Activated CD8-positive, alpha-beta memory T cell treated with anti-CD3 and anti-CD28 coated beads, Interleukin-2, amount 10 ng/mL, durations not matched to agents 7 days and 5 days (primary cell): ENCODE results near the gene CHSY3. TPM values are rescaled to one million over a fixed set of nuclear protein-coding genes. Genes with fewer than 3 reads are reported as not detected.

Experiments used
- ATAC-seq: fragments of 150-1000 bp; cut with Tn5 transposase; one replicate; pipeline ENCODE4 v1.10.0; 2021; ENCODE audit warnings: moderate library complexity
- CTCF ChIA-PET: fragments of 350-600 bp; sonication (Branson Sonifier 250); formaldehyde crosslinking; loops from one replicate; lab custom pipeline; 2021; ENCODE audit warnings: antibody characterized with exemption; lab: Charles Lee
- DNase-seq: peaks from one replicate; pipeline ENCODE4 v3.0.0-alpha.2; 2020
- H3K27ac Mint-ChIP-seq: one replicate; pipeline ENCODE4 v1.8.0; 2021; ENCODE audit warnings: mild to moderate bottlenecking, mixed read lengths
- H3K27me3 Mint-ChIP-seq: one replicate; pipeline ENCODE4 v1.8.0; 2021; ENCODE audit warnings: mixed read lengths
- H3K36me3 Mint-ChIP-seq: one replicate; pipeline ENCODE4 v1.8.0; 2021; ENCODE audit warnings: mild to moderate bottlenecking, mixed read lengths
- H3K4me1 Mint-ChIP-seq: one replicate; pipeline ENCODE4 v1.8.0; 2021; ENCODE audit warnings: mixed read lengths
- H3K4me3 Mint-ChIP-seq: one replicate; pipeline ENCODE4 v1.8.0; 2021; ENCODE audit warnings: mild to moderate bottlenecking, moderate library complexity, mixed read lengths
- H3K9me3 Mint-ChIP-seq: one replicate; pipeline ENCODE4 v1.8.0; 2022; ENCODE audit warnings: low read depth, mixed read lengths
- total RNA-seq, 2 experiments: library from RNA; stranded (reverse); gene quantifications; one replicate each; pipeline ENCODE4 v1.2.3, GENCODE V29; 2021

CHSY3 gene
- total RNA-seq, 2 experiments from 2014 or later, result not detected

GRCh38 chr5:129912601-129913255 is 8.5 kb downstream of the CHSY3 start:
- Mint-ChIP-seq H3K27ac (no peak overlapping the region), H3K4me1 (peaks cover 4% of the 10 kb centered on the region), H3K27me3 (peaks cover 6% of the 10 kb centered on the region), H3K9me3 (no peaks in the 10 kb centered on the region), H3K4me3 (no peak overlapping the region), H3K36me3 (no peaks in the 10 kb centered on the region)
- DNase-seq, result no peak
- no peak for ATAC-seq
- CTCF ChIA-PET, result no interaction called here

- no peak for ATAC-seq
- DNase-seq, result no peak
- CTCF ChIA-PET, result no interaction called here
- no peaks in the 10 kb centered on the region for H3K36me3 Mint-ChIP-seq
- H3K4me1 Mint-ChIP-seq, result peaks cover 4% of the 10 kb centered on the region
- no peaks in the 10 kb centered on the region for H3K27me3 Mint-ChIP-seq
- no peak overlapping the region for H3K27ac Mint-ChIP-seq
- H3K9me3 Mint-ChIP-seq, result no peaks in the 10 kb centered on the region
- no peak overlapping the region for H3K4me3 Mint-ChIP-seq
Observed at GRCh38 chr5:129915415-129915814, 11.2 kb downstream of the CHSY3 start.

GRCh38 chr5:129917224-129917623 is 13.0 kb downstream of the CHSY3 start:
- Mint-ChIP-seq H3K4me1 (peaks cover 4% of the 10 kb centered on the region), H3K36me3 (no peaks in the 10 kb centered on the region), H3K9me3 (no peaks in the 10 kb centered on the region), H3K27ac (no peak overlapping the region), H3K4me3 (no peak overlapping the region), H3K27me3 (no peaks in the 10 kb centered on the region)
- CTCF ChIA-PET, result no interaction called here
- ATAC-seq, result no peak
- no peak for DNase-seq

GRCh38 chr5:129921204-129921603 is 16.9 kb downstream of the CHSY3 start:
- no peaks in the 10 kb centered on the region for H3K27me3 Mint-ChIP-seq
- no peak for ATAC-seq
- H3K27ac Mint-ChIP-seq, result no peak overlapping the region
- no peaks in the 10 kb centered on the region for H3K36me3 Mint-ChIP-seq
- DNase-seq, result no peak
- CTCF ChIA-PET, result no interaction called here
- H3K9me3 Mint-ChIP-seq, result no peaks in the 10 kb centered on the region
- H3K4me1 Mint-ChIP-seq, result no peaks in the 10 kb centered on the region
- no peak overlapping the region for H3K4me3 Mint-ChIP-seq

GRCh38 chr5:129930221-129930620 is 26.0 kb downstream of the CHSY3 start:
- H3K27ac Mint-ChIP-seq, result no peak overlapping the region
- no peaks in the 10 kb centered on the region for H3K9me3 Mint-ChIP-seq
- no peaks in the 10 kb centered on the region for H3K27me3 Mint-ChIP-seq
- H3K4me3 Mint-ChIP-seq, result no peak overlapping the region
- H3K36me3 Mint-ChIP-seq, result no peaks in the 10 kb centered on the region
- no peaks in the 10 kb centered on the region for H3K4me1 Mint-ChIP-seq
- ATAC-seq, result no peak
- DNase-seq, result no peak
- CTCF ChIA-PET, result no interaction called here

- ATAC-seq (no peak), DNase-seq (no peak)
- Mint-ChIP-seq H3K4me3 (no peak overlapping the region), H3K4me1 (no peaks in the 10 kb centered on the region), H3K27ac (no peak overlapping the region), H3K9me3 (no peaks in the 10 kb centered on the region), H3K27me3 (no peaks in the 10 kb centered on the region), H3K36me3 (no peaks in the 10 kb centered on the region)
- CTCF ChIA-PET, result no interaction called here
Observed at GRCh38 chr5:129935626-129936025, 31.4 kb downstream of the CHSY3 start.

GRCh38 chr5:129938077-129938476 is 33.8 kb downstream of the CHSY3 start:
- CTCF ChIA-PET, result no interaction called here
- no peak overlapping the region for H3K27ac Mint-ChIP-seq
- H3K9me3 Mint-ChIP-seq, result no peaks in the 10 kb centered on the region
- no peaks in the 10 kb centered on the region for H3K27me3 Mint-ChIP-seq
- no peak overlapping the region for H3K4me3 Mint-ChIP-seq
- no peaks in the 10 kb centered on the region for H3K4me1 Mint-ChIP-seq
- DNase-seq (no peak), ATAC-seq (no peak)
- H3K36me3 Mint-ChIP-seq, result no peaks in the 10 kb centered on the region

- ATAC-seq (no peak), DNase-seq (no peak)
- Mint-ChIP-seq H3K36me3 (no peaks in the 10 kb centered on the region), H3K27me3 (no peaks in the 10 kb centered on the region), H3K27ac (no peak overlapping the region), H3K4me1 (no peaks in the 10 kb centered on the region), H3K9me3 (no peaks in the 10 kb centered on the region), H3K4me3 (no peak overlapping the region)
- CTCF ChIA-PET, result no interaction called here
Observed at GRCh38 chr5:129943936-129944335, 39.7 kb downstream of the CHSY3 start.

GRCh38 chr5:129945028-129945427 is 40.8 kb downstream of the CHSY3 start:
- Mint-ChIP-seq H3K27ac (no peak overlapping the region), H3K27me3 (no peaks in the 10 kb centered on the region), H3K36me3 (no peaks in the 10 kb centered on the region), H3K4me3 (no peak overlapping the region), H3K9me3 (no peaks in the 10 kb centered on the region), H3K4me1 (no peaks in the 10 kb centered on the region)
- DNase-seq (no peak), ATAC-seq (no peak)
- CTCF ChIA-PET, result no interaction called here

- ATAC-seq, result no peak
- no peaks in the 10 kb centered on the region for H3K9me3 Mint-ChIP-seq
- H3K36me3 Mint-ChIP-seq, result no peaks in the 10 kb centered on the region
Observed at GRCh38 chr5:129945774-129946270, 41.6 kb downstream of the CHSY3 start.

GRCh38 chr5:129951039-129951438 is 46.8 kb downstream of the CHSY3 start:
- H3K4me1 Mint-ChIP-seq, result no peaks in the 10 kb centered on the region
- CTCF ChIA-PET, result no interaction called here

More at GRCh38 chr5:129945774-129946270, 41.6 kb downstream of the CHSY3 start:
- CTCF ChIA-PET, result no interaction called here
- H3K27ac Mint-ChIP-seq, result no peak overlapping the region
- no peaks in the 10 kb centered on the region for H3K4me1 Mint-ChIP-seq
- H3K27me3 Mint-ChIP-seq, result no peaks in the 10 kb centered on the region
- H3K4me3 Mint-ChIP-seq, result no peak overlapping the region
- DNase-seq, result no peak

GRCh38 chr5:129958581-129958980 is 54.3 kb downstream of the CHSY3 start:
- no peak overlapping the region for H3K4me3 Mint-ChIP-seq
- H3K4me1 Mint-ChIP-seq, result no peaks in the 10 kb centered on the region
- no peaks in the 10 kb centered on the region for H3K9me3 Mint-ChIP-seq
- CTCF ChIA-PET, result no interaction called here
- no peaks in the 10 kb centered on the region for H3K27me3 Mint-ChIP-seq
- ATAC-seq (no peak), DNase-seq (no peak)
- no peaks in the 10 kb centered on the region for H3K36me3 Mint-ChIP-seq
- H3K27ac Mint-ChIP-seq, result no peak overlapping the region

More at GRCh38 chr5:129951039-129951438, 46.8 kb downstream of the CHSY3 start:
- Mint-ChIP-seq H3K36me3 (no peaks in the 10 kb centered on the region), H3K27me3 (no peaks in the 10 kb centered on the region), H3K9me3 (no peaks in the 10 kb centered on the region), H3K4me3 (no peak overlapping the region), H3K27ac (no peak overlapping the region)
- ATAC-seq (no peak), DNase-seq (no peak)

GRCh38 chr5:129960831-129961230 is 56.6 kb downstream of the CHSY3 start:
- Mint-ChIP-seq H3K9me3 (no peaks in the 10 kb centered on the region), H3K36me3 (no peaks in the 10 kb centered on the region), H3K27me3 (no peaks in the 10 kb centered on the region), H3K4me1 (no peaks in the 10 kb centered on the region), H3K4me3 (no peak overlapping the region), H3K27ac (no peak overlapping the region)
- CTCF ChIA-PET, result no interaction called here
- DNase-seq (no peak), ATAC-seq (no peak)

- Mint-ChIP-seq H3K27ac (no peak overlapping the region), H3K4me1 (no peaks in the 10 kb centered on the region), H3K4me3 (no peak overlapping the region), H3K9me3 (no peaks in the 10 kb centered on the region), H3K27me3 (no peaks in the 10 kb centered on the region), H3K36me3 (no peaks in the 10 kb centered on the region)
- CTCF ChIA-PET, result no interaction called here
- ATAC-seq (no peak), DNase-seq (no peak)
Observed at GRCh38 chr5:129962506-129962905, 58.2 kb downstream of the CHSY3 start.
